HCEC 1CT (cell line): ENCODE measurements around the gene OXCT2.

Experiments
- DNase-seq: peaks from one replicate; pipeline ENCODE4 v3.0.0-alpha.2; 2017

Gene OXCT2

DNA sequence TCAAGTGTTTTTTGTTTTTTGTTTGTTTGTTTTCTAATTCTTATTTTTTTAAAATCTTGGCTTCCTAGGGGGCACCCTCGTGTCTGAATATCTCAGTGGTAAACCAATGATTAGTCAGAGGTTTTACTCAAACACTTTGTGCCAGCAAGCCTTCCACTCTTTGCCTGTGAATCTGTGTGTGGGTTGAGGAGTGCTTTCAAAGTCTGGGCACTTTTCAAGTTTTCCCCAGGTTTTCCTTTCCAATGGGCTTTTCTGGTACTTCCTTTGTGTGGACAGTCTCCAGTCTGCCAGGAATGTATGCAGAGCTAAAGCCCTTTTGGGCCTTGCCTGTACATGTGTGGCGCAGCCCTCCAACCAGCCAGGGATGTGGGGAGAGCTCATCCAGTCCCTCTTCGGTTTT lies 42.1 kb downstream of the OXCT2 start:
- peak; percentile 33 for DNase-seq

- DNase-seq, result no peak
Measured at GRCh38 chr1:39727932-39728317, 43.2 kb downstream of the OXCT2 start.

- DNase-seq, result no peak
Measured at GRCh38 chr1:39727221-39727931, 43.8 kb downstream of the OXCT2 start.

GRCh38 chr1:39726600-39726999 lies 44.5 kb downstream of the OXCT2 start:
- no peak for DNase-seq

- peak; percentile 11 for DNase-seq
Measured at GRCh38 chr1:39722495-39722894, 48.7 kb downstream of the OXCT2 start.

DNA sequence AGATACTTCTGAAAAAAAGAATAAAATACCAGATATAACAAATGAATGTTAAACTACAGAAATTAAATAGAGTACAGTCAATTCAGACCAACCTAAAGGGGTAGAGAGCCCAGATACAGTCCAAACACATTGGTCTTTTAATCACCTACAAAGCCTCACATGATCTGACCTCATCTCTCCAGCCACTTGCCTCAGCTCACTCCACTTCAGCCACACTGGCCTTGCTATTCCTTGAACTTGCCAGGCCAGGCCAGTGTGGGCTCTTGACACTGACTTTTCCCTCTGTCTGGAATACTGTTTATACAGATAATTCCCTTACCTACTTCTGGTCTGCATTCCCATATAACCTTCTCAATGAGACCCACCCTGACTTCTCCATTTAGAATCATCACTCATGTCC lies 49.5 kb downstream of the OXCT2 start:
- DNase-seq, result no peak

- peak; percentile 62 for DNase-seq
Measured at GRCh38 chr1:39720094-39720999, 50.8 kb downstream of the OXCT2 start.
